Adrenal gland (tissue), 12 donors: Measurements from ENCODE around the gene MYO7A. TPM values are rescaled to one million over a fixed set of nuclear protein-coding genes. Genes with fewer than 3 reads are reported as not detected.

Experiments
- DNase-seq, 7 donors: peaks; one replicate each; pipeline ENCODE4 v3.0.0-alpha.2; 2019 to 2020
- H3K27ac ChIP-seq, 5 donors: fragments of 200-600 bp; sonication (generic) in 4 of 5; 1 replicate in 3 of 5; 2 replicates in 2 of 5; pipeline versions ENCODE4 v1.5.1 to v1.8.0; 2016 to 2020; ENCODE audit warnings: mild to moderate bottlenecking in 1 of 5
- H3K27me3 ChIP-seq: fragments of 200-600 bp; 2 replicates; pipeline ENCODE4 v1.8.0; 2021
- H3K36me3 ChIP-seq, 2 donors: fragments of 200-600 bp; replicated peaks in 1 of 2; 1 replicate in 1 of 2; 2 replicates in 1 of 2; pipeline versions ENCODE4 v1.5.1 to v1.8.0; 2018 to 2022
- H3K4me1 ChIP-seq, 2 donors: fragments of 200-600 bp; replicated peaks in 1 of 2; 1 replicate in 1 of 2; 2 replicates in 1 of 2; pipeline versions ENCODE4 v1.5.1 to v1.8.0; 2018 to 2021
- H3K4me3 ChIP-seq, 4 donors: fragments of 200-600 bp; sonication (generic) in 3 of 4; one replicate each; pipeline ENCODE4 v1.5.1; 2016 to 2018
- H3K9me3 ChIP-seq, 3 donors: fragments of 200-600 bp; sonication (generic) in 1 of 3; replicated peaks in 1 of 3; 1 replicate in 2 of 3; 2 replicates in 1 of 3; pipeline versions ENCODE4 v1.5.1 to v1.8.0; 2016 to 2021
- CTCF ChIP-seq, 6 experiments: fragments of 450-650 bp in 4 of 6; fragments of 200-600 bp in 2 of 6; sonication (generic) in 1 of 6; IDR thresholded peaks; 1 replicate in 5 of 6; 2 replicates in 1 of 6; pipeline versions ENCODE4 v1.5.1 to v1.8.0; 2016 to 2021; ENCODE audit warnings: antibody characterized with exemption in 6 of 6, mild to moderate bottlenecking in 2 of 6, moderate library complexity in 1 of 6
- POLR2A ChIP-seq, 2 donors: fragments of 450-650 bp; IDR thresholded peaks; one replicate each; pipeline ENCODE4 v1.6.1; 2017; ENCODE audit warnings: antibody characterized with exemption in 2 of 2, mild to moderate bottlenecking in 2 of 2, moderate library complexity in 1 of 2
- WGBS, 4 donors: extraction: QIAGEN DNeasy Blood & Tissue Kit in 2 of 4; methylation state at CpG; one replicate each; pipeline versions ENCODE4 v1.1.5 to v1.1.7; 2013 to 2017; 5-methylcytosine and 5-hydroxymethylcytosine counted together
- intact Hi-C, 2 donors: fragments of 100-400 bp; cut with DNase I; formaldehyde crosslinking; loops; one replicate each; pipeline versions ENCODE4 v1.14.1 to v1.15.0; 2022 to 2023
- polyA plus RNA-seq, 3 donors: library from polyadenylated mRNA; stranded (reverse); fragments of 200-250 nt in 2 of 3; fragments of 350-450 nt in 1 of 3; fragmentation: Illumina TruSeq in 1 of 3; extraction: RNeasy Lipid Tissue Mini Kit (QIAGEN cat#74804) in 1 of 3; gene quantifications; one replicate each; pipeline ENCODE4 v1.2.3, GENCODE V29; 2013 to 2014
- total RNA-seq, 9 donors: library from RNA; depleted of rRNA in 4 of 9; stranded (reverse); fragments of >200 nt in 4 of 9; fragments of 120-200 nt in 1 of 9; fragmentation: NEBNext Ultra II Directional in 1 of 9; extraction: Animal tissue kit (Norgen Biotek cat#: 25700) in 1 of 9; gene quantifications; one replicate each; pipeline versions ENCODE4 v1.1.0 to v1.2.4, GENCODE V29; 2013 to 2023
- donor health status: healthy with polysubstance abuse.
- donor health status: Bipolar disorder and iron deficiency.
- donor health status: DM: yes; HTN: yes; CAD: no.
- donor health status: DM: no; HTN: no; CAD: no.
- donor health status: DM: no; HTN: no; CAD: no.
- donor health status: DM: yes; HTN: yes; CAD: no.

MYO7A gene
- total and polyA plus RNA-seq, 12 donors: 5.5 to 175 (median 91.6) TPM

- Histone ChIP-seq H3K27me3 (no peaks in the 10 kb centered on the region), H3K4me3 (no peak overlapping the region), H3K27ac (no peak overlapping the region), H3K9me3 (no peaks in the 10 kb centered on the region), H3K36me3 (no peaks in the 10 kb centered on the region), H3K4me1 (peaks cover 10 to 29% of the 10 kb centered on the region in 2 donors)
- intact Hi-C loops: loop anchor here in 1 of 2 donors (5.0 kb wide), 1 partner anchor 39 kb away; no protein-coding TSS in a partner anchor
- no peak for DNase-seq
- TF ChIP-seq POLR2A (IDR thresholded peaks at IDR 0.05) (no peak), CTCF (IDR thresholded peaks at IDR 0.05) (no peak)
- 88 to 91% (median 91%) methylated on average over 8 of the region's 8 CpGs for WGBS, 4 donors
Observed at GRCh38 chr11:77143405-77144020, 15.5 kb downstream of the MYO7A start.

GRCh38 chr11:77144196-77144856 lies 16.3 kb downstream of the MYO7A start:
- 89 to 93% (median 92%) methylated on average over 7 to 9 of the region's 9 CpGs for WGBS, 4 donors
- H3K27me3 ChIP-seq: no peaks in the 10 kb centered on the region
- intact Hi-C loops: loop anchor here in 1 of 2 donors (5.0 kb wide), 1 partner anchor 38 kb away; no protein-coding TSS in a partner anchor
- DNase-seq: no peak
- H3K27ac ChIP-seq: no peak overlapping the region
- H3K36me3 ChIP-seq: no peaks in the 10 kb centered on the region
- H3K9me3 ChIP-seq: no peaks in the 10 kb centered on the region
- H3K4me3 ChIP-seq: no peak overlapping the region
- H3K4me1 ChIP-seq: peaks cover 10 to 22% of the 10 kb centered on the region in 2 donors
- TF ChIP-seq POLR2A (IDR thresholded peaks at IDR 0.05): no peak

GRCh38 chr11:77144857-77145428 lies 16.9 kb downstream of the MYO7A start:
- Histone ChIP-seq H3K36me3 (no peaks in the 10 kb centered on the region), H3K4me1 (peaks cover 8 to 16% of the 10 kb centered on the region in 2 donors), H3K27me3 (no peaks in the 10 kb centered on the region), H3K27ac (peak overlapping the region in 1 of 5 donors; percentile 2), H3K4me3 (no peak overlapping the region), H3K9me3 (no peaks in the 10 kb centered on the region)
- TF ChIP-seq POLR2A (IDR thresholded peaks at IDR 0.05): no peak
- no peak for TF ChIP-seq CTCF (IDR thresholded peaks at IDR 0.05)
- DNase-seq: no peak
- intact Hi-C loops: loop anchor here in 1 of 2 donors (5.0 kb wide), 1 partner anchor 37 kb away; no protein-coding TSS in a partner anchor
- 74 to 86% (median 82%) methylated on average over 7 of the region's 7 CpGs for WGBS, 4 donors

- no peak for TF ChIP-seq CTCF (IDR thresholded peaks at IDR 0.05)
- TF ChIP-seq POLR2A (IDR thresholded peaks at IDR 0.05): no peak
- no peak for DNase-seq
- WGBS, 4 donors: 91 to 96% (median 91%) methylated on average over 9 to 10 of the region's 10 CpGs
- no peaks in the 10 kb centered on the region for H3K36me3 ChIP-seq
- intact Hi-C loops: no loop called here
- peaks cover 2 to 3% of the 10 kb centered on the region in 2 donors for H3K4me1 ChIP-seq
- H3K27me3 ChIP-seq: no peaks in the 10 kb centered on the region
- H3K9me3 ChIP-seq: no peaks in the 10 kb centered on the region
- no peak overlapping the region for H3K4me3 ChIP-seq
- no peak overlapping the region for H3K27ac ChIP-seq
Observed at GRCh38 chr11:77146261-77147035, 18.4 kb downstream of the MYO7A start.
